NCI-H524 treated with DMSO at 0.1 percent for 48 hours (cell line): ENCODE data around the gene DYSF.

Source experiments
- DNase-seq: peaks from one replicate; lab custom pipeline; 2025; lab: John Stamatoyannopoulos, UW

The DYSF gene

DNA sequence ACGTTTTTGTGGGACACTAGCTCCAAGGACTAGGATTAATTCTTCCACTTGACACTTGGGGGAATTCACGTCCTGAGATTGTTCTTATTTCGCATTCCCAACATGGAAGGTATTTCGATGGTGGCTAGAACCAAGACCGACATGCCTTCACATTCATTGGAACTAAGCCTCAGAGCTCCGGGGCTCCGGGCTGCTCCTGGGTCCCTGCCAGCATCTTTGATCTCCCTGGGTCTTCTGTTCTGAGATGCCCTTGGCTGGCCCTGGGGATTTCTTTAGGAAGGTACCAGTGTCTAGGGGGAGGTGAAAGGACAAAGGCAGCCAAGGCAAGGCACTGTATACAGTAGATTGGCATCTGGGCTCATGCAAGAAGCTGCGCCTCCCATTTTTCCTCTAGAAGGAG lies 76.8 kb downstream of the DYSF start:
- no peak for DNase-seq

DNA sequence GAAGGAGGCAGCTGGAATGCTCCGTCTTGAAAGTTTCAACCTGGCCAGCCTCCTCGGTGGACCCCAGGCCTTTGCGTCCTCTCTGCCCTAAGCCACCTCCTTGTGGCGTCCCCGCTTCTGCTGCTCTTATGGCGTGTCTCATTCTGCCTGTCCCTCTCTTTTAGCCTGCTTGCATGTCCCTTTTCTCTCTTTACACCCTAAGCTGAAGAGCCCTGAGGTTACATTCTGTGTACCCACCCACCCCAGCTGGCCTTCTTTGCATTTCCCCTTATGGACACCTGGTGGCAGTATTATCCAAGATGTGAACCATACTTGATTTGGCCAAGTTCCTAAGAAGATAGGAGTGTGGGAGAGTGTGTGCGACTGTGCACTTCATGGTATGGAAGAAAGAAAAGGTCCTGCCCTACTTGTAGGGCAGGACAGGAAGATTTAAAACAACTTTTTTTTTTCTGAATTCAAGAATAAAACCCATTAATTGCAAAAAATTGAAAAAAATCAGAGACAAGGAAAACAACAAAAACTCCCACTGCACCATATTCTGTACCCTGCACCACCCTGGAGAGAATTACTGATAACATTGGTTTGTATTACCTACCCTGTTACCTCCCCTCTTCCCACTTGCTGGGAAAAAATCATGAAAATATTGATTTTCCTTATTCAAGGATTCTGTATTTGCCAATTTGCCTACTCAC lies 77.4 kb downstream of the DYSF start:
- no peak for DNase-seq

DNA sequence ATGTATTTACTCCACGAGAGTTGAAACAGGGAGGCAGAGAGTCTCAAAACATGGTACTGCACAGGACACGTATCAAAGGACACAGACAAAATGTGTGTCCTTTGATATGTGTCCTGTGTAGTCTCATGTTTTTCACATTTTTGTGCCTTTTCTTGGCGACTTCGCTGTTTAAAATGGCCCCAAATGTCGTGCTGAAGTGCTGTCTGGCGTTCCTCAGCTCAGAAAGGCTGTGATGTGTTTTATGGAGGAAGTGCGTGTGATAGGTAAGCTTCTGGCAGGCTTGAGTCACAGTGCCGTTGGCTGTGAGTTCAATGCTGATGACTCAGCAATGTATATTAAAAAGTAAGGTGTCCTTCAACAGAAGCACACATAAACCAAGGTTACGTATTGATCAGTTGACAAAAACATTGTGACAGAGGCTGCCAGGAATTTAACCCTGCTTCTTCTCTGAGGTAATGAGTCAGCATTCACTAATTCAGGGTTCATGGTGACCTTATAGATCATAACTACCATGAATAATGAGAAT lies 78.2 kb downstream of the DYSF start:
- no peak for DNase-seq

DNA sequence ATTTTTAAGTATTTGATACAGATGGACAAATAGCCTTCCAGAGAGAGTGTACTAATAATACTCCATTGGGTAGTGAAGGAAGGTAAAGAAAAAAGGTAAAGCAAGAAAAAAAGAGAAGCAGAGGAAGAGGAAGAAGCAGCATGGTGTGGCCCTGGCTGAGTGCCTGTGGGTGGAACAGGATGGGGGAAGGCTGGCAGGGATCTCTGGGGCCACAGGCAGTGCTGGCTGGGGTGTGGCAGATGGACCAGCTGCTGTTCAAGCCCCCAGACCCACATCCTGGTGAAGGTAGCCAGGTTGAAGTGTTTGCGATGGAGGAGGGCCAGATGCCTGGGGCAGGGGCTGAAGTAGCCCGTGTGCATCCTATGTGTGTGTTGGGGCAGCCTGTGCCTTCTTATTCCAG lies 79.0 kb downstream of the DYSF start:
- DNase-seq: no peak

DNA sequence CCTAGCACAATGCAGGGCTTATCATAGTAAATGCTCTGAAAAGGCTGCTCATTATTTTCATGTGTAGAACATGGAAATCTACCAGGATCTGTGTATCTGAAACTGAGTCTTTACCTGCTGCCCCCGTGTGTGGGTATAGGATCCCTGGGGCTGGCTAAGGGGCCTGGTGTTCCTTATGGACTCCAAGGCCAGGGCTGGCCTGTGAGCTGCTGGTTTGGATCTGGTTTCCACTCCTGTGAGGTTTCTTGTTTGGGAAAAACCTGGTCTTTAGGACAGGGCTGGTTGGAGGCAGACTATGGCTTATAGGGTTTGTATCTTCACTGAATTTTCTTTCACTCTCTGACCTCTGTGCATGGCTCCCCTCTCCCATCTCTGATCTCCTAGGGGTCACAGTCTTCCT lies 80.8 kb downstream of the DYSF start:
- no peak for DNase-seq

DNA sequence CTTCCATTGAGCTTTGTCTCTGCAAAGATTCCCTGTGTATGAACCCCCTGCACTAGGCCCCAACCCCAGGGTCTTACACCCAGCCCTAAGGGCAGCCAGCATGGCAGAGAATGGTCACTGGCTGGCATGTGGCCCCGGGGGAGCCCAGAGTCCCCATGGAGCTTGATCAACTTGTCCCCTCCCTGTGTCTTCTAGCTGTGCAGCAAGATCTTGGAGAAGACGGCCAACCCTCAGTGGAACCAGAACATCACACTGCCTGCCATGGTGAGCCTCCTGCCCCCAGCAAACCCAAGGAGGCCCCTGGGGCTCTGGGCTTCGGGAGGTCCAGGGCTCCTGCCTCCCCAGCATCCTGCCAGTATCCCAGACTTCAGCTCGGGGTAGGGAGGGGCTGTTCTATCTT lies 81.5 kb downstream of the DYSF start:
- no peak for DNase-seq

DNA sequence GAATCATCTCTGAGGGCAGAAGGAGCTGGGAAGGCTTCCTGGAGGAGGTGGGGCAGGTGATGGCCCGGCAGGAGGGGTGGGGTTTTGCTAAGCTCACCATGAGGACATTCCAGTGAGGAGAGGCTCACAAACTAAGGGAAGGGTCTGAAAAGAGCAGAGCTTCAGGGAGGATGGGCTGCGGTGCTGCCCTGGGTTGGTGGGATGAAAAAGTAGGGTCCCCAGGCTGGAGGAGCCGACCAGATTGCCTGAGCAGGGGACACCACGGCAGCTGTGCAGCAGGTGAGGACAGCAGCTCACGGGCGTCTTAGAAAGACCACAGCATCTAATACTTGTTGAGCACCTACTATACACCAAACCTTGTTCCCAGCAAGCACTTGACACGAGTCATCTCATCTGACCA lies 82.2 kb downstream of the DYSF start:
- no peak for DNase-seq

DNA sequence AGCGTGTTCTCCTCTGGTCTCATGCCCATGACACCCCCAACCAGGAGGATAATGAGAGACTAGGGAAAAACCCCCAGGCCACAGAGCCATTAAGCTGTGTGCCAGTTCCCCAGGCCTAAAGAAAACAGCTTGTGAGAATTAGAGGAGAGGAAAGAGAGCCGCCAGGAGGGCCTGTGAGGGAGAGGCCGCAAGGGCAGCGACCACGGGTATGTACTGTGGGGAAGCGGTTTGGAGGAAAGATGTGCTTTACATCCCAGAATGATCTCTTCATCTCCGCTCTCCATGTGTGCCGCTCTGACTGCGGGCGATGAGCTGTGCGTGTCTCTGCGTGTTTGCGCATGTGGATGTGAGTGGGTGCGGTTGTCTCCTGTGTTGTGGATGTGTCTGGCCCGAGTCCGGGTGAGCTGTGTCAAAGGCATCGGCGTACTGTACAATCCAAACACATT lies 82.9 kb downstream of the DYSF start:
- no peak for DNase-seq

DNA sequence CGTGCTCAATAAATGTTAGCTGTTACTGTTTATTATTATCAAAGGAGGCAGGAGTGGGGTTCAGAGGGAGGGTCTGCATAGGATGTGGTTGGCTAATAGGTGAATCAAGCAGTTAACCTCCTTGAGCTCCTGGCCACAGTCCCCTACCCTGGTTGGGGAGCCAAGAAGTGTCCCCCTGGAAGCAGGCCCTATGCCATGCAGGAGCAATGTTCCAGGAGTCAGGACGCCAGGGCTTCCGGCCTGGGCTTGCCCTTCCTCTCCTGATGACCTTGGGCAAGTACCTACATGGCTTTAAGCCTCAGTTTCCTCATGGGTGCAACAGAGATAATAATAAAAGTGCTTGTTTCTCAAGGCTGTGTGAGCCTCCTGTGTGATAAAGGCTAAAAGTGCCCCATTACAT lies 84.9 kb downstream of the DYSF start:
- DNase-seq: no peak

DNA sequence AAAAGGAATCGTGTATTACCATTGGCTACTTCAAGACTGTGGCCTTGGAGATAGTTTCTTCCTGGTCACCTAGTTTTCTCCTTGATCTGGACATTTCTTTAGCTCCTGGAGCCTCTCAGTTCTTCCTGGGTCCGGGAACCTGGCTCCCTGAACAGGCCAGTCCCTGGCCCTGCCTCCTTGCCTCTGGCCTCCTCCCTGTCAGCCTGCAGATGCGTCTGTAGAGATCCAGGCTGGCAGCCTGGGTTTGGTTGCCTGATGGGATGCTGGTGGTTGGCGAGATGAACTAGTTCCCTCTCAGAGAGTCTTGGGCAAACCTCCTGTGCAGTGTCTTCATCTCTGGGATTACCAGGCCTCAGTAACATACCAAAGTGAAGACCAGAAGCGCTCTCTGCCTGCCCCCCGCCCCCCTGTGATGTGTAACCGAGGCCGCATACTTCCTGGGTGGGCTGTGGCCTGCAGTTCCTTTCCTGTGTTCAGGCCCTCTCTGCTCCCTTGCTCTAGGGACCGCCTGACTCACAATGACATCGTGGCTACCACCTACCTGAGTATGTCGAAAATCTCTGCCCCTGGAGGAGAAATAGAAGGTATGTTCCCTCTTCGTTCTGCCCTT lies 85.4 kb downstream of the DYSF start:
- DNase-seq: no peak

DNA sequence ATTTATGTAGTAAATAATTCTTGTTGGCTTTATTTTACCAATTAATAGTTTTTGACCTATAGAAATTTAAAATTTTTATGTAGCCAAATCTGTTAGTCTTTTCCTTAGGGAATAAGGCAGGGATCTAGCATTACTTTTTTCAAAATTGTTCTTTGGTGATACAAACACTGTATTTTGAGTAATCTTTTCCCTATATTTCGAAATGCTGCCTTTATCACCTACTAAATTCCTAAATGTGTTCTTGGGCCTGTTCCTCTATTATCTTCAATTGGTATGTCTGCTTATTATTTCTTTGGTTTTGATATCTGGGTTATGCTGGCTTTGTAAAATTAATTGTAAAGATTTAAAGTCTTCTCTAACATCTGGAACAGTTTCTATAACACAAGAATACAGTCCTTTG lies 87.5 kb downstream of the DYSF start:
- DNase-seq: no peak

DNA sequence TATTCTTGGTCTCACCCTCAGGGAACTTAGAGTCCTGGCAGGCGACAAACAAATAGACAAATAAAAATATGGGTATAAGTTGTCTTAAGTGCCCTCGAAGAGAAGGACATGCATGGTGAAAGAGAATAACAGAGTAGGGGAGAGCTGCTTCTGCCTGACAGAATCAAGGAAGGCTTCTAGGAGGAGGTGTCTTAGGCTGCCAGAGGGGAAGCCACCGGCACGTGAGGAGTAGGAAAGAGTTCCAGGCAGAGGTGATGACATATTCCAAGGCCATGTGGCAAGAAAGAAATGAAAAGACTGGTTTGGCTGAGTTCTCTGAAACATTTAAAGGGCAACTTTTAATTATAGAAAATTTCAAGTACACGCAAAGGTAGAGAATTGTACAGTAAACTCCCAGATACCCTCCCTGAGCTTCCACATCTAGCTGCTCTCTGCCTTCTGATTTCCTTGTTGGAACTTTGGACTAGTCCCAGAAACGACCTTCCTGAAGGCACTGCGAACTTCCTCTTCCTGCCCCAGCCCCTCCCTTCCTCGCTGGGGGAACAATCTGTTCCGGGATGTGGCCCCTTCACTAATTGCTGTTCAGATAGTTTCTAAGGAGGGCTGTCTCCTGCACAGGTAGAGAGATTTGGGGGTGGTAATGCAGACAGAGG lies 91.7 kb downstream of the DYSF start:
- DNase-seq: no peak

DNA sequence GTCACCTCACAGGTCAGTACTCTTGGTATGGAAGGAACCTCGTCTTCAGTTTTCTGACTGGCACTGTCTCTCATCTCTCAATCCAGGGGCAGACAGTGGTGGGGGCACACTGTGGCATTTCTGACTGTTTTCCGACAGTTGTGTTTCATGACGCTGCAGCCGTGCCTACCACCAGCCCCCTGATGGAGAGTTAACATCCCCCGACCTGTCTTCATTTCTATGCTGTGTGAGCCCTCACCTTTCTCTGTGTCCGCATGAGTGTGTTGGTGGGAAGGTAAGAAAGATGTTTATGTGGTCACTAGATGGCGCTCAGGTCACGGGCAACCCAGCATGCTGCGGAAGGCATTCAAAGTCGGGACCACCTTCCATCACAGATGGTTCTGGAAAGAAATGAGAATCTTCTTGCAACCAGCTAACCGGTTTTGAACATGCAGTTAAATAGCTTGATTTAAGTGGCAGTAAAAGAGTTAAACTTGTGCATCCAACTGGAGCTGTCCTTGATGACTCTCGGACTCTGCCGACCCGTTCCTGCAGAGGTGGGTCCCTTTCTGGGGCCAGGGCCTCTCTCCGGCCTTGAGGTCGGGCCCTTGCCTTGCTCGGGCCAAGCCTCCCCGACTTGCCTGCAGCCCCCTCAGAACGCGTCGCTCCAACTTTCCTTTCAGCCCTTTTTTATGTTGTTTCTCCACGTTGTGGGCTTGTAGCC lies 92.4 kb downstream of the DYSF start:
- no peak for DNase-seq

DNA sequence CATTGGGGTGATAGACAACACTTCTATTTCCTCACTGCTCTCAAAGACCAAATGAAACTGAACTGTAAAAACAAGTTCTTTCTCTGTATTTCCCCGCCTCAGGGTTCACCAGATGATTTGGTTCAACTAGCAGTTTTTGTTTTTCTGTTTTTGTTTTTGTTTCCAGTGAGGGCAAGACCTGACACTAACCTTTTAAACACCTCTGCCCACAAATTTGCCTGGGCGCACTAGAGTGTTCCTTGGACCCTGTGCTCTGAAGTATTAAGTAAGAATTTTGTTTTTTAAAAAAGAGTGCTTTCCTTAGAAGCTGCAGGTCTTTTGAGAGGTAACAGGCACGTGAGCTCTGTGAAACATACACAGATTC lies 92.9 kb downstream of the DYSF start:
- DNase-seq: no peak

DNA sequence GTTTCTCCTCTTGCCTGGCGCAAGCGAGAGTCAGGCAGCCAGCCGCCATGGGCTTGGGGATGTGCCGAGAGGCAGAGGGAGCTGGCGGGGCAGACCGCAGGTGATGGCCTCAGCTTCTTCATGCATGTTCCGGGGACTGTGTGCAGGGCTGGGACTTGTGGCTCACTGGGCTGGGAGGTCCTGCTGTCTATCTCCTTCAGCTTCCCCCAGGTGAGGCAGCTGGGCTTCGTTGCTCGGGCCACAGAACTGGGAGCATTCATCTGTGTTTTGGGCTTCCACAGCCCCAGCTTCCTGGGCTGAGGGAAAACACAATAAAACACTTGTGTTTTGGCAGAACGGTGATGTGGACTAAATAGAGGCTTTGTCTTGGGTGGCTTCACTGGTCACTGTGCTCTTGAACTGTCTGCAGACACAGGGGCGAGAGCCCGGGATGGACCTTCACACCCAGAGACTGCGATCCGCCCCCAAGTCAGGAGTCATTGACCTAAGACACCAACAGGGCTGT lies 93.5 kb downstream of the DYSF start:
- DNase-seq: no peak

DNA sequence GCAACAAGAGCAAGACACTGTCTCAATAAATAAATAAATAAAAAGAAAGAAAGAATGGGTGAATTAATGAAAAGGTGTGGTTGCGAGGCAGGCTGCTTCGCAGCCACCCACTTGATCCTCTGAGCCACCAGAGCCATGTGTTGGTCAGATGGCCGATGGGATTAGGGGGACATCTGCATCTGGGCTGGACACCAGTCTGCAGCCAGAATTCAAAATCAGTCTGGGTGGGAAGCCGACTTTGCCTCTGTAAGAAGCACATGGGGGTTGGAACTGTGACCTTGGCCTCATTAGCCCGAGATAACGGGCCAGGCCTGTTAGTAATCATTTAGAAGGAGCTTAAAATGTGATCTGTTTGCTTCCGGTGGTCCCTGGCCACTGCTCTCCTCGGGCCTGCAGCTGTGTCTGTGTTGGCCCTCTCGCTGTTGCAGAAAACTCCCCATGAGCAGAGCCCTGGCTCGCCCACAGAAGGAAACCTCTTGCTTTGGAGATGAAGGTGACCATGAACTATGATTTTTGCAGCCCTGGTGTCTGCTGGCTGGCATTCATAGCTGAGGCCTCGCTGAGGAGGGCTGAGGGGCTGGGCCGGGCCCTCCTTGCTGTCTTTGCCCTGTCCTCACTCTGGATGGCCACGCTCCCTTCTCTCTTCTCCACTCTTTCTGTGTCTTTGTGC lies 94.4 kb downstream of the DYSF start:
- no peak for DNase-seq

DNA sequence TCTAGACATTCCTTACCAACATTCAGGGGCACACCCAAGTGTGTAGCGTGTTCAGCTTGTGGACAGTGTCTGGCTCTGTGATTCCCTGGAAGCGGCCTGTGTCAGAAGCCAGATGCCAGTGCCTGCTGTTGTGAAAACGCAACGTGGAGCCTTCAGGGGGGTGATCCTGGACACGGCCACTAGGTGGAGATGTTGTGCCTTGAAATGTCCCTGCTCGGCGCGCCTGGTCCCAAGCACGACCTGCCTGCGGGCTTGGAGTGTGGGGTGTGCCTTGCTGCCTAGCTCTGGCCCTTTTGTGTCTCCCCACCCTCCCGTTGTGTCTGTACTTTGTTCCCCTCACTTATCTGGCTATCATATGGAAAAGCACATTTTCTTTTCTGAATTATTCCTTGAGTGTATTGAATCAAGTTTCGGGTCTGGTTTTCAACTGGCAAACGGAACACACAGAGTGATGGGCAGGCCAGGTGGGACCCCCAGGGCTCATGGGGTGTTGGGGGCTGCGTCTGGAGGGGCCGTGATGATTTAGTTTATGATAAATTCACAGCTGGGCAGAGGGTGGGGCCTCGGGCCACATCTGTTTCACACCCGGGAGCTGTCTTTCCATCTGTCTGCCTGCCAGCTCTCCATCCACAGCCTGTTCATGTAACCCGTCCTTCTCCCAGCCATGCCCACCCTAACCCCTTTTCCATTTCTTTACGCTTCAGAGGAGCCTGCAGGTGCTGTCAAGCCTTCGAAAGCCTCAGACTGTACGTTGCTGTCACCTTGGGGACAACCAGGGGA lies 95.5 kb downstream of the DYSF start:
- no peak for DNase-seq

DNA sequence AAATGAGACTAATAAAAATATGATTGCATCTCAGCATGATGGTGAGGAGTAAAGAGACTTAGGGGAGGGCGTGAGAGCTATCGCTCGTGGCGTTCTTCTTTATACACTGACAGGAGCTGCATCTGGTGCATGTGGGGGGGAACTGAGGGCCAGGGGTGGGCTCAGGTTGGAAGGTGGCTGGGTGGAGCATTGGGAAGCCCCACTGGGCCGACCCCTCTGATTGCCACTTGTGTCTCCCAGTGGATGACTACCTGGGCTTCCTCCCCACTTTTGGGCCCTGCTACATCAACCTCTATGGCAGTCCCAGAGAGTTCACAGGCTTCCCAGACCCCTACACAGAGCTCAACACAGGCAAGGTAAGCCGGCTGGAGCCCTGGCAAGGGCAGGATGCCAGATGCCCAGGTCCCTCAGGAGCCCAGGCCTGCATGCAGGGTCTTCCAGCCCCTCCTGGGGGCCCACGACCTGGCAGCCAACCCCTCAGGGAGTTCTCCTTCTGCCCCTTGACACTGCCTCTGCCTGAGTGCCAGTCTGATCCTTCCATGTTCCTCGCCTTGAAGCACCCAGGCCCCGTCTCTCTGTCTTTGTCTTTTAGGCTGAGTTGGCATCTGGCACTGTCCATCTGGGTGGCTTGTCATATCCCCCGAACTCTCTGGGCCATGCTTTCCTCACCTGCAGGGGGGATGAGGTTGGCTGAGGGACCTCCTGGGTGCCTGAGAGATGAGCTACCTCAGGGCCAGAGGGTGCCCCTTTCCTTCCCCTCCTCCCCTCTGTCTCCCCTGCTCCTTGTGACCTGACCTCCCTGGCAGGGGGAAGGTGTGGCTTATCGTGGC lies 97.7 kb downstream of the DYSF start:
- DNase-seq: no peak

DNA sequence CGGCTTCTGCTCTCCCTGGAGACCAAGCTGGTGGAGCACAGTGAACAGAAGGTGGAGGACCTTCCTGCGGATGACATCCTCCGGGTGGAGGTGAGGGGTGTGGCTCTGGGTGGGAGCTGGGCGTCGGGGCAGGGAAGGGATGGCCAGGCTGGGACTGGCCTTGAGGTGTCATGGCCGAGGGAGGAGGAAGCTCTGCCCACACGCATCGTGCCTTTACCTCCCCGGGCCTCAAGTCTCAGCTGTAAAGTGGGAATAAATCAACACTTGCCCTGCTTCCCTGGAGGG lies 98.2 kb downstream of the DYSF start:
- DNase-seq: no peak

DNA sequence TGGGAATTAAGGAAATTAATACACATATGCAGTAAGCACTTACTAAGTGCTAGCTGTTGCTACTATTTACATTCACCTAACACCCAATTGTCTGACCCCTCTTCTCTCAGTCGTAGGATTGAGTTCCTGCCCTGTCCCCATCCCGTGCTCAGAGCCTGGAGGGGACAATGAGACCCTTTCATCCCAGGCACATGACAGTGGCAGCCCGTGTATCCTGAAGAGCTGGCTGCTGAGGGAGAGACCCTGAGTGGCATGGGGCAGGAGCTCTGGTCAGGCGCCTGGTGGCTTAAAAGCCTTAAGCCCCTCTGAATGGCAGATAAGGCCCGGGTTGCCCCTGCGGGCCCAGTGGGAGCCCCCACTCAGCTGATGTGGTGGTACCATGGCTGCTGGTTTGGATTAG lies 99.0 kb downstream of the DYSF start:
- no peak for DNase-seq

DNA sequence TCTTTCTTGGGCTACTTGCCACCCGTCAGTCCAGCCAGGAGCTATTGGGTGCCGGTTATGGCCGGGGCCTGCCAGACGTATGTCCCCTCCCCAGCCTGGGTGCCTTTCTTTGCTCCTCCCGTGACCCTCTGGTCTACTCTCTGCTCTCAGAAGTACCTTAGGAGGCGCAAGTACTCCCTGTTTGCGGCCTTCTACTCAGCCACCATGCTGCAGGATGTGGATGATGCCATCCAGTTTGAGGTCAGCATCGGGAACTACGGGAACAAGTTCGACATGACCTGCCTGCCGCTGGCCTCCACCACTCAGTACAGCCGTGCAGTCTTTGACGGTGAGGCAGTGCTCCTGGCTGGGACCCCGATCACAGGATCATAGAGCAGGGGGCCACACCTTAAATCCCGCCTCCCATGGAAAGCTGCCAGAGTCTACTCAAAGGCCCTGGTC lies 99.5 kb downstream of the DYSF start:
- DNase-seq: no peak
